ENCODE measurements around the gene ARHGEF33.

Gene ARHGEF33

GRCh38 chr2:38887347-38887746 is 2.3 kb upstream of the ARHGEF33 start:
- no peak for TF ChIP-seq CTCF (IDR thresholded peaks at IDR 0.05; ENCODE audit: control insufficient read depth, extremely low read depth, insufficient read depth)
- no peak for DNase-seq (ENCODE audit: low read depth)
- H3K4me3 ChIP-seq (ENCODE audit: low read depth, low read length): no peak overlapping the region

- no peak for DNase-seq (ENCODE audit: low read depth)
- no peak overlapping the region for H3K4me3 ChIP-seq (ENCODE audit: low read depth, low read length)
- no peak for TF ChIP-seq CTCF (IDR thresholded peaks at IDR 0.05; ENCODE audit: control insufficient read depth, extremely low read depth, insufficient read depth)
Observed at GRCh38 chr2:38887902-38888554, 1.6 kb upstream of the ARHGEF33 start.

GRCh38 chr2:38889045-38889444 is 630 bp upstream of the ARHGEF33 start:
- TF ChIP-seq CTCF (IDR thresholded peaks at IDR 0.05; ENCODE audit: control insufficient read depth, extremely low read depth, insufficient read depth): no peak
- H3K4me3 ChIP-seq (ENCODE audit: low read depth, low read length): no peak overlapping the region
- DNase-seq (ENCODE audit: low read depth): no peak

- DNase-seq (ENCODE audit: low read depth): no peak
- H3K4me3 ChIP-seq (ENCODE audit: low read depth, low read length): no peak overlapping the region
- no peak for TF ChIP-seq CTCF (IDR thresholded peaks at IDR 0.05; ENCODE audit: control insufficient read depth, extremely low read depth, insufficient read depth)
Observed at GRCh38 chr2:38892819-38893218, 3.1 kb downstream of the ARHGEF33 start.

GRCh38 chr2:38898256-38898655 is 8.6 kb downstream of the ARHGEF33 start:
- no peak for TF ChIP-seq CTCF (IDR thresholded peaks at IDR 0.05; ENCODE audit: control insufficient read depth, extremely low read depth, insufficient read depth)
- no peak overlapping the region for H3K4me3 ChIP-seq (ENCODE audit: low read depth, low read length)
- DNase-seq (ENCODE audit: low read depth): no peak

GRCh38 chr2:38900726-38901125 is 11.1 kb downstream of the ARHGEF33 start:
- no peak for DNase-seq (ENCODE audit: low read depth)
- no peak for TF ChIP-seq CTCF (IDR thresholded peaks at IDR 0.05; ENCODE audit: control insufficient read depth, extremely low read depth, insufficient read depth)
- no peak overlapping the region for H3K4me3 ChIP-seq (ENCODE audit: low read depth, low read length)

GRCh38 chr2:38905251-38905650 is 15.6 kb downstream of the ARHGEF33 start:
- no peak for DNase-seq (ENCODE audit: low read depth)
- H3K4me3 ChIP-seq (ENCODE audit: low read depth, low read length): no peak overlapping the region
- TF ChIP-seq CTCF (IDR thresholded peaks at IDR 0.05; ENCODE audit: control insufficient read depth, extremely low read depth, insufficient read depth): no peak

Measured in LNCaP clone FGC (cell line).